ENCODE data around the gene KDM4C. TPM values are rescaled to one million over a fixed set of nuclear protein-coding genes. Genes with fewer than 3 reads are reported as not detected.
"Not testable (repeated sequence)": the region's sequence is repeated elsewhere in the genome, so short reads cannot be mapped to it uniquely, and the experiment has no call there.

Gene KDM4C
- total and polyA plus RNA-seq, 5 donors from 2014 or later, result 27.9 to 99.0 (median 32.0) TPM

GRCh38 chr9:7176561-7176960 lies 418.8 kb downstream of the KDM4C start:
- no peaks in the 10 kb centered on the region for H3K4me1 ChIP-seq (ENCODE audit: control insufficient read depth, insufficient read depth, low read length, poor library complexity, severe bottlenecking)
- DNase-seq (no peak), ATAC-seq (ENCODE audit: low read depth in 2 of 2) (no peak)
- H3K4me1 Mint-ChIP-seq, result peaks cover 0 to 8% (median 5%) of the 10 kb centered on the region in 4 donors
- H3K36me3 Mint-ChIP-seq, result peaks cover 57% of the 10 kb centered on the region
- peaks cover 0 to 2% (median 0%) of the 10 kb centered on the region in 7 donors for H3K9me3 Mint-ChIP-seq
- no peaks in the 10 kb centered on the region for H3K9me3 ChIP-seq (ENCODE audit: control insufficient read depth in 2 of 2, low read length in 2 of 2)
- no peak overlapping the region for H3K4me3 Mint-ChIP-seq
- H3K36me3 ChIP-seq (ENCODE audit: control insufficient read depth, insufficient read depth, low read length), result peaks cover 40% of the 10 kb centered on the region
- no peak overlapping the region for H3K4me3 ChIP-seq (ENCODE audit: low read depth, low read length)
- no peak overlapping the region for H3K27ac Mint-ChIP-seq
- H3K27me3 Mint-ChIP-seq, result no peaks in the 10 kb centered on the region
- no peaks in the 10 kb centered on the region for H3K27me3 ChIP-seq (ENCODE audit: control insufficient read depth, insufficient read depth, low read length)
- no peak overlapping the region for H3K27ac ChIP-seq (ENCODE audit: insufficient read depth, low read length, poor library complexity, severe bottlenecking)

- peaks cover 66% of the 10 kb centered on the region for H3K36me3 Mint-ChIP-seq
- no peaks in the 10 kb centered on the region for H3K4me1 ChIP-seq (ENCODE audit: control insufficient read depth, insufficient read depth, low read length, poor library complexity, severe bottlenecking)
- H3K36me3 ChIP-seq (ENCODE audit: control insufficient read depth, insufficient read depth, low read length), result peaks cover 33% of the 10 kb centered on the region
- no peaks in the 10 kb centered on the region for H3K27me3 Mint-ChIP-seq
- no peak overlapping the region for H3K27ac ChIP-seq (ENCODE audit: insufficient read depth, low read length, poor library complexity, severe bottlenecking)
- peaks cover 0 to 8% (median 5%) of the 10 kb centered on the region in 4 donors for H3K4me1 Mint-ChIP-seq
- H3K27ac Mint-ChIP-seq, result peak overlapping the region in 1 of 3 donors; percentile 54
- H3K9me3 ChIP-seq (ENCODE audit: control insufficient read depth in 2 of 2, low read length in 2 of 2), result no peaks in the 10 kb centered on the region
- no peak overlapping the region for H3K4me3 ChIP-seq (ENCODE audit: low read depth, low read length)
- no peak for DNase-seq
- no peak overlapping the region for H3K4me3 Mint-ChIP-seq
- peaks cover 0 to 4% (median 2%) of the 10 kb centered on the region in 7 donors for H3K9me3 Mint-ChIP-seq
- no peak for ATAC-seq (ENCODE audit: low read depth in 2 of 2)
- H3K27me3 ChIP-seq (ENCODE audit: control insufficient read depth, insufficient read depth, low read length), result no peaks in the 10 kb centered on the region
Measured at GRCh38 chr9:7177383-7177782, 419.6 kb downstream of the KDM4C start.

- Mint-ChIP-seq H3K27ac (peak overlapping the region in 1 of 3 donors; percentile 5), H3K4me3 (no peak overlapping the region), H3K27me3 (no peaks in the 10 kb centered on the region), H3K4me1 (peaks cover 0 to 8% (median 5%) of the 10 kb centered on the region in 4 donors), H3K9me3 (peaks cover 0 to 8% (median 3%) of the 10 kb centered on the region in 7 donors), H3K36me3 (peaks cover 68% of the 10 kb centered on the region)
- DNase-seq, result no peak
- no peak overlapping the region for H3K27ac ChIP-seq (ENCODE audit: insufficient read depth, low read length, poor library complexity, severe bottlenecking)
- H3K36me3 ChIP-seq (ENCODE audit: control insufficient read depth, insufficient read depth, low read length), result peaks cover 20% of the 10 kb centered on the region
- ATAC-seq (ENCODE audit: low read depth in 2 of 2), result no peak
- H3K27me3 ChIP-seq (ENCODE audit: control insufficient read depth, insufficient read depth, low read length), result no peaks in the 10 kb centered on the region
- H3K9me3 ChIP-seq (ENCODE audit: control insufficient read depth in 2 of 2, low read length in 2 of 2), result no peaks in the 10 kb centered on the region
- H3K4me3 ChIP-seq (ENCODE audit: low read depth, low read length), result no peak overlapping the region
- no peaks in the 10 kb centered on the region for H3K4me1 ChIP-seq (ENCODE audit: control insufficient read depth, insufficient read depth, low read length, poor library complexity, severe bottlenecking)
Measured at GRCh38 chr9:7178729-7179128, 421.0 kb downstream of the KDM4C start.

- H3K27me3 ChIP-seq (ENCODE audit: control insufficient read depth, insufficient read depth, low read length), result no peaks in the 10 kb centered on the region
- Mint-ChIP-seq H3K27me3 (no peaks in the 10 kb centered on the region), H3K27ac (peak overlapping the region in 1 of 3 donors; percentile 11), H3K36me3 (peaks cover 58% of the 10 kb centered on the region), H3K4me3 (no peak overlapping the region), H3K4me1 (peaks cover 0 to 8% (median 6%) of the 10 kb centered on the region in 4 donors), H3K9me3 (peaks cover 0 to 11% (median 3%) of the 10 kb centered on the region in 7 donors)
- H3K27ac ChIP-seq (ENCODE audit: insufficient read depth, low read length, poor library complexity, severe bottlenecking), result no peak overlapping the region
- no peak for ATAC-seq (ENCODE audit: low read depth in 2 of 2)
- H3K9me3 ChIP-seq (ENCODE audit: control insufficient read depth in 2 of 2, low read length in 2 of 2), result no peaks in the 10 kb centered on the region
- DNase-seq, result no peak
- no peaks in the 10 kb centered on the region for H3K4me1 ChIP-seq (ENCODE audit: control insufficient read depth, insufficient read depth, low read length, poor library complexity, severe bottlenecking)
- no peak overlapping the region for H3K4me3 ChIP-seq (ENCODE audit: low read depth, low read length)
- peaks cover 9% of the 10 kb centered on the region for H3K36me3 ChIP-seq (ENCODE audit: control insufficient read depth, insufficient read depth, low read length)
Measured at GRCh38 chr9:7180247-7180646, 422.5 kb downstream of the KDM4C start.

- H3K4me1 Mint-ChIP-seq; H3K27me3 Mint-ChIP-seq; H3K4me3 ChIP-seq (ENCODE audit: low read depth, low read length); DNase-seq; H3K27ac Mint-ChIP-seq; H3K4me3 Mint-ChIP-seq; ATAC-seq (ENCODE audit: low read depth in 2 of 2); H3K4me1 ChIP-seq (ENCODE audit: control insufficient read depth, insufficient read depth, low read length, poor library complexity, severe bottlenecking); H3K27me3 ChIP-seq (ENCODE audit: control insufficient read depth, insufficient read depth, low read length); H3K36me3 ChIP-seq (ENCODE audit: control insufficient read depth, insufficient read depth, low read length); H3K9me3 ChIP-seq (ENCODE audit: control insufficient read depth in 2 of 2, low read length in 2 of 2); H3K27ac ChIP-seq (ENCODE audit: insufficient read depth, low read length, poor library complexity, severe bottlenecking): not testable (repeated sequence)
- peaks cover 64% of the 10 kb centered on the region for H3K36me3 Mint-ChIP-seq
- peaks cover 0 to 21% (median 7%) of the 10 kb centered on the region in 7 donors for H3K9me3 Mint-ChIP-seq
Measured at GRCh38 chr9:7183139-7183538, 425.4 kb downstream of the KDM4C start.

- Mint-ChIP-seq H3K4me3 (no peak overlapping the region), H3K36me3 (peaks cover 44% of the 10 kb centered on the region), H3K4me1 (peaks cover 0 to 2% (median 0%) of the 10 kb centered on the region in 4 donors), H3K27ac (no peak overlapping the region), H3K9me3 (peaks cover 1 to 29% (median 9%) of the 10 kb centered on the region in 7 donors), H3K27me3 (no peaks in the 10 kb centered on the region)
- H3K4me3 ChIP-seq (ENCODE audit: low read depth, low read length), result no peak overlapping the region
- no peaks in the 10 kb centered on the region for H3K36me3 ChIP-seq (ENCODE audit: control insufficient read depth, insufficient read depth, low read length)
- no peaks in the 10 kb centered on the region for H3K27me3 ChIP-seq (ENCODE audit: control insufficient read depth, insufficient read depth, low read length)
- H3K27ac ChIP-seq (ENCODE audit: insufficient read depth, low read length, poor library complexity, severe bottlenecking), result no peak overlapping the region
- ATAC-seq (ENCODE audit: low read depth in 2 of 2), result no peak
- H3K9me3 ChIP-seq (ENCODE audit: control insufficient read depth in 2 of 2, low read length in 2 of 2), result peaks cover 4 to 9% of the 10 kb centered on the region in 2 experiments
- DNase-seq, result no peak
- no peaks in the 10 kb centered on the region for H3K4me1 ChIP-seq (ENCODE audit: control insufficient read depth, insufficient read depth, low read length, poor library complexity, severe bottlenecking)
Measured at GRCh38 chr9:7185612-7186011, 427.8 kb downstream of the KDM4C start.

- Histone ChIP-seq H3K9me3 (ENCODE audit: control insufficient read depth in 2 of 2, low read length in 2 of 2) (peaks cover 4 to 11% of the 10 kb centered on the region in 2 experiments), H3K27me3 (ENCODE audit: control insufficient read depth, insufficient read depth, low read length) (no peaks in the 10 kb centered on the region), H3K4me3 (ENCODE audit: low read depth, low read length) (no peak overlapping the region), H3K36me3 (ENCODE audit: control insufficient read depth, insufficient read depth, low read length) (no peaks in the 10 kb centered on the region), H3K4me1 (ENCODE audit: control insufficient read depth, insufficient read depth, low read length, poor library complexity, severe bottlenecking) (no peaks in the 10 kb centered on the region), H3K27ac (ENCODE audit: insufficient read depth, low read length, poor library complexity, severe bottlenecking) (no peak overlapping the region)
- Mint-ChIP-seq H3K4me3 (no peak overlapping the region), H3K36me3 (peaks cover 44% of the 10 kb centered on the region), H3K4me1 (peaks cover 0 to 2% (median 0%) of the 10 kb centered on the region in 4 donors), H3K27me3 (no peaks in the 10 kb centered on the region), H3K9me3 (peaks cover 1 to 33% (median 12%) of the 10 kb centered on the region in 7 donors), H3K27ac (no peak overlapping the region)
- DNase-seq, result peak in 1 of 3 donors; percentile 63
- no peak for ATAC-seq (ENCODE audit: low read depth in 2 of 2)
Measured at GRCh38 chr9:7186175-7186574, 428.4 kb downstream of the KDM4C start.

GRCh38 chr9:7192266-7192665 lies 434.5 kb downstream of the KDM4C start:
- Mint-ChIP-seq H3K4me3 (no peak overlapping the region), H3K9me3 (peaks cover 0 to 16% (median 11%) of the 10 kb centered on the region in 7 donors), H3K36me3 (no peaks in the 10 kb centered on the region), H3K4me1 (peaks cover 0 to 4% (median 0%) of the 10 kb centered on the region in 4 donors), H3K27ac (no peak overlapping the region), H3K27me3 (peaks cover 2% of the 10 kb centered on the region)
- H3K4me1 ChIP-seq (ENCODE audit: control insufficient read depth, insufficient read depth, low read length, poor library complexity, severe bottlenecking), result no peaks in the 10 kb centered on the region
- ATAC-seq (ENCODE audit: low read depth in 2 of 2) (no peak), DNase-seq (no peak)
- no peaks in the 10 kb centered on the region for H3K36me3 ChIP-seq (ENCODE audit: control insufficient read depth, insufficient read depth, low read length)
- H3K4me3 ChIP-seq (ENCODE audit: low read depth, low read length), result no peak overlapping the region
- H3K9me3 ChIP-seq (ENCODE audit: control insufficient read depth in 2 of 2, low read length in 2 of 2), result peaks cover 4 to 8% of the 10 kb centered on the region in 2 experiments
- no peak overlapping the region for H3K27ac ChIP-seq (ENCODE audit: insufficient read depth, low read length, poor library complexity, severe bottlenecking)
- H3K27me3 ChIP-seq (ENCODE audit: control insufficient read depth, insufficient read depth, low read length), result no peaks in the 10 kb centered on the region

All from CD4-positive, CD25-positive, alpha-beta regulatory T cell (primary cell).